ENCODE data around the gene RFX3. TPM values are rescaled to one million over a fixed set of nuclear protein-coding genes. Genes with fewer than 3 reads are reported as not detected.

The RFX3 gene
- total and polyA plus RNA-seq, 2 of the 13 experiments (the other 11 are each of a cell fraction or from before 2014, with no cell fraction given): 2.7 to 5.3 TPM

DNA sequence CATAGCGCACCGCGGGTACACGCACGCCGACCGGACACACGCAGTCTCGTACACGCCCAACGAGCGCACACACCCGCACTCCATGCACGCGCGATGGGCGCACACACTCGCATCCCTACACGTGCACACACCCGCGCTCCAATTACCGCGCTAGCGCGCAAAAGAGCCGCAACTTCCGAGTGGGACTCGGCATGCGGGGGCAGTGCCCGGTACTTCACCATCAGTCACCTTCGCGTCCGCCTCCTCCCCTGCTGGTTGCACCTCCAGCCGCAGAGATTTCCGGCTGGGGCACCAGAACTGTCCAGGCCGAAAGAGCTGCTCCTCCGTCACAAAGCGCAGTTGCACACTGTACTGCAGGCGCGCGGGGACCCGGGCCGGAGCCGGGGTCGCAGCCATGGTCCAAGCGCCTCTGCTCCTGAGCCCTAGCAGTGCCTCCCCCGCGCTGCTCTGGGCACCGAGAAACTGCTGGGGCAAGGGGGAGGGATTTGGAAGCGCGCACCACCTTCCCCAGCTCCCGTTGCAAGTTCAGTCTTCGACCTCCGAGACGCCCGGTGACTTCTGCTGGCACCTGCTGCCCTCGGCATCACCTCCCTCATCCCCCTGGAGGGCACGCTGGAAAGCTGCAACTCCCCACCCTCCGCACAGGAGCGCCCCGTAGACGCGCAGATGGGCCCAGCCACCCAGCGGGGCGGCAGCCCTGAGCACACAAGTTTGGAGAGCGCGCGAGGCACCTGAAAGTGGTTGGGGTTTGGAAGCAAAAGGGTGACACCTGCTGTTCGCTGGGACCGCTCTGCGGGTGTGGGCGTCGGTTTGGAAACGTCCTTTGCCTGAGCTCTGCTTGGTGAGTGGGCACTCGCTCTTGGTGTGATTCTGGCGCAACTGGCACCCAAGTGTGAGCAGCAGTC is 344.5 kb downstream of the RFX3 start (continued):
- TF ChIP-seq, protein P1, sequence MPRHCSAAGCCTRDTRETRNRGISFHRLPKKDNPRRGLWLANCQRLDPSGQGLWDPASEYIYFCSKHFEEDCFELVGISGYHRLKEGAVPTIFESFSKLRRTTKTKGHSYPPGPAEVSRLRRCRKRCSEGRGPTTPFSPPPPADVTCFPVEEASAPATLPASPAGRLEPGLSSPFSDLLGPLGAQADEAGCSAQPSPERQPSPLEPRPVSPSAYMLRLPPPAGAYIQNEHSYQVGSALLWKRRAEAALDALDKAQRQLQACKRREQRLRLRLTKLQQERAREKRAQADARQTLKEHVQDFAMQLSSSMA (CRISPR knock-in tag; IDR thresholded peaks at IDR 0.05): no peak
- TF ChIP-seq CHCHD3 (CRISPR knock-in tag; IDR thresholded peaks at IDR 0.05): no peak
- TF ChIP-seq, protein P2, sequence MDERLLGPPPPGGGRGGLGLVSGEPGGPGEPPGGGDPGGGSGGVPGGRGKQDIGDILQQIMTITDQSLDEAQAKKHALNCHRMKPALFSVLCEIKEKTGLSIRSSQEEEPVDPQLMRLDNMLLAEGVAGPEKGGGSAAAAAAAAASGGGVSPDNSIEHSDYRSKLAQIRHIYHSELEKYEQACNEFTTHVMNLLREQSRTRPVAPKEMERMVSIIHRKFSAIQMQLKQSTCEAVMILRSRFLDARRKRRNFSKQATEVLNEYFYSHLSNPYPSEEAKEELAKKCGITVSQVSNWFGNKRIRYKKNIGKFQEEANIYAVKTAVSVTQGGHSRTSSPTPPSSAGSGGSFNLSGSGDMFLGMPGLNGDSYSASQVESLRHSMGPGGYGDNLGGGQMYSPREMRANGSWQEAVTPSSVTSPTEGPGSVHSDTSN (CRISPR knock-in tag; IDR thresholded peaks at IDR 0.05): no peak
- TF ChIP-seq HDAC2 (CRISPR knock-in tag; IDR thresholded peaks at IDR 0.05): peak; percentile 4; the same call in 1 of the 2 replicates
- no peak for TF ChIP-seq ZBTB38 (CRISPR knock-in tag; IDR thresholded peaks at IDR 0.05)
- TF ChIP-seq ZNF569 (CRISPR knock-in tag; IDR thresholded peaks at IDR 0.05; ENCODE audit: borderline replicate concordance): no peak
- TF ChIP-seq, protein P3, sequence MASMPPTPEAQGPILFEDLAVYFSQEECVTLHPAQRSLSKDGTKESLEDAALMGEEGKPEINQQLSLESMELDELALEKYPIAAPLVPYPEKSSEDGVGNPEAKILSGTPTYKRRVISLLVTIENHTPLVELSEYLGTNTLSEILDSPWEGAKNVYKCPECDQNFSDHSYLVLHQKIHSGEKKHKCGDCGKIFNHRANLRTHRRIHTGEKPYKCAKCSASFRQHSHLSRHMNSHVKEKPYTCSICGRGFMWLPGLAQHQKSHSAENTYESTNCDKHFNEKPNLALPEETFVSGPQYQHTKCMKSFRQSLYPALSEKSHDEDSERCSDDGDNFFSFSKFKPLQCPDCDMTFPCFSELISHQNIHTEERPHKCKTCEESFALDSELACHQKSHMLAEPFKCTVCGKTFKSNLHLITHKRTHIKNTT (CRISPR knock-in tag; IDR thresholded peaks at IDR 0.05): no peak
- TF ChIP-seq ATF7 (IDR thresholded peaks at IDR 0.05): no peak
- TF ChIP-seq ATF7 (CRISPR knock-in tag; IDR thresholded peaks at IDR 0.05): no peak
- peak; percentile 9; the same call in 1 of the 2 replicates for TF ChIP-seq HOXA3 (CRISPR knock-in tag; IDR thresholded peaks at IDR 0.05)
- 0 out of 2 replicates have a peak, but pooled peaks have one; percentile 38 for TF ChIP-seq ZNF777 (CRISPR knock-in tag; IDR thresholded peaks at IDR 0.05)
- TF ChIP-seq HNF4G (IDR thresholded peaks at IDR 0.05; ENCODE audit: borderline replicate concordance, low read depth, low read length): no peak
- TF ChIP-seq HNF4G (CRISPR knock-in tag; IDR thresholded peaks at IDR 0.05; ENCODE audit: borderline replicate concordance, low read depth): 0 out of 2 replicates have a peak, but pooled peaks have one; percentile 22
- TF ChIP-seq, protein P4, sequence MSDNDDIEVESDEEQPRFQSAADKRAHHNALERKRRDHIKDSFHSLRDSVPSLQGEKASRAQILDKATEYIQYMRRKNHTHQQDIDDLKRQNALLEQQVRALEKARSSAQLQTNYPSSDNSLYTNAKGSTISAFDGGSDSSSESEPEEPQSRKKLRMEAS (IDR thresholded peaks at IDR 0.05): peak; percentile 67; the same call in 1 of the 2 replicates
- TF ChIP-seq GZF1 (CRISPR knock-in tag; IDR thresholded peaks at IDR 0.05): no peak
- peak; percentile 48; the same call in 1 of the 2 replicates for TF ChIP-seq ZFY (CRISPR knock-in tag; IDR thresholded peaks at IDR 0.05)
- TF ChIP-seq DR1 (CRISPR knock-in tag; IDR thresholded peaks at IDR 0.05): peak; percentile 50; the same call in 1 of the 2 replicates
- no peak for TF ChIP-seq MEIS1 (CRISPR knock-in tag; IDR thresholded peaks at IDR 0.05; ENCODE audit: borderline replicate concordance)
- TF ChIP-seq, protein P5, sequence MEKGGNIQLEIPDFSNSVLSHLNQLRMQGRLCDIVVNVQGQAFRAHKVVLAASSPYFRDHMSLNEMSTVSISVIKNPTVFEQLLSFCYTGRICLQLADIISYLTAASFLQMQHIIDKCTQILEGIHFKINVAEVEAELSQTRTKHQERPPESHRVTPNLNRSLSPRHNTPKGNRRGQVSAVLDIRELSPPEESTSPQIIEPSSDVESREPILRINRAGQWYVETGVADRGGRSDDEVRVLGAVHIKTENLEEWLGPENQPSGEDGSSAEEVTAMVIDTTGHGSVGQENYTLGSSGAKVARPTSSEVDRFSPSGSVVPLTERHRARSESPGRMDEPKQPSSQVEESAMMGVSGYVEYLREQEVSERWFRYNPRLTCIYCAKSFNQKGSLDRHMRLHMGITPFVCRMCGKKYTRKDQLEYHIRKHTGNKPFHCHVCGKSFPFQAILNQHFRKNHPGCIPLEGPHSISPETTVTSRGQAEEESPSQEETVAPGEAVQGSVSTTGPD (CRISPR knock-in tag; IDR thresholded peaks at IDR 0.05): no peak
- TF ChIP-seq NONO (IDR thresholded peaks at IDR 0.05): no peak
- no peak; the same call in 1 of the 2 replicates for TF ChIP-seq NONO (CRISPR knock-in tag; conservative IDR thresholded peaks at IDR 0.05)
- TF ChIP-seq XRCC5 (optimal IDR thresholded peaks at IDR 0.05; ENCODE audit: low read length): peak; percentile 66
- no peak for TF ChIP-seq BHLHE40 (IDR thresholded peaks at IDR 0.05; ENCODE audit: low read length)
- peak; percentile 78; the same call in 1 of the 2 replicates for TF ChIP-seq REPIN1 (CRISPR knock-in tag; IDR thresholded peaks at IDR 0.05; ENCODE audit: borderline replicate concordance, low read depth)
- TF ChIP-seq CBX2 (IDR thresholded peaks at IDR 0.05; ENCODE audit: low read depth, low read length): no peak
- TF ChIP-seq CBX2 (CRISPR knock-in tag; IDR thresholded peaks at IDR 0.05; ENCODE audit: low read depth): no peak

Measured in HepG2 (cell line).